HG02840 (cell line): ENCODE measurements around the gene ZNF613.
"Not testable (repeated sequence)": the region's sequence is repeated elsewhere in the genome, so short reads cannot be mapped to it uniquely, and the experiment has no call there.

ENCODE experiments used
- ATAC-seq: cut with Tn5 transposase; IDR thresholded peaks from one replicate; pipeline ENCODE4 v1.9.1; 2021; ENCODE audit warnings: mild to moderate bottlenecking, moderate library complexity, moderate number of reproducible peaks; ENCODE audit not compliant: unreplicated experiment, low FRiP score

ZNF613 gene

DNA sequence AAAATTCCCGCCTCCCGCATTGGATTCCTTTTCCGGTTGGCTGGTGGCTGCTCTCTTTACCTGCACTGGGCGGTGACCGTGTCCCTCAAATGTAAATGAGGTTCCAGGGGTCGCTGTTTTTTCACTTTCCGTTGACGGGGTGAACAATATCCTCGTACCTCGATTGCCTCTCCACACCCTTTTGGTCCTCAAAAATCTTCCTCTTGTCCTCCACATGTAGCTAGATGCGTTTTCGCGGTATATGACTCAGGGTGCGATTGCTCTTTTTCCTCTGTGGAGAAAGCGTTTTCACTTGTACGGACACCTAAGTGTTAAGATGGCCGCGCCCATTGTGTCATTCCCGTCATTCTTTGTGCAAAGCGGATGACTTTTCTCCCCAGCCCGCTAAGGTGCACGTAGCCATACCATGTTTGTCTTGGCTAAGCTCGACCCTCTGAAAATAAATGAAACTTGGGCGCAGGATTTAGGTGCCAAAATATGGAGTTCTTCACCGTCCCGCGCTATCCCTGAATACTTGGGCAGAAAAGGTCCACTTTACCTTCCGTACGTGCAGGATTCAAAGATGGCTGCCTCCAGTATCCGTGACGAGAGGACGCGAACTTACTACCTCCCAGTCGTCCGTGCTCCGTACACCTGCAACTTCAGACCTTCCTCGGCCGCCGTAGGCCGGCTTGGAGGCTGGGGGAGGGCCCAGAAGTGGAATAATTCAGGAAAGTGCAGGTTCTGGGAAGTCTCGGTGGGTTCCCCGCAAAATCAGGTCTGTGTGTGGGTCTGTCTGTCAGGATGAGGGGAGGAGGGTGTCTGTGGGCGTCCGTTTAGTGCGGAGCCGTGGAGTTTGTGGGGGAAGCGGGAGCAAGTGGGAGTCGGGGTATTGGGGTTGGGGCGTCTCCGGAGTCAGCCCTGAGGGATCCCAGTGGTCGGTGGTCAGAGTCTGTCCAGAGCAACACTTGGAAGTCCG lies at the start of gene ZNF613:
Gene ZNF613, plus strand, starts transcription at position 689 of the 958 bp plus-strand sequence. CDS start 8,749 bp downstream, outside the sequence.
- ATAC-seq, result peak; percentile 86

DNA sequence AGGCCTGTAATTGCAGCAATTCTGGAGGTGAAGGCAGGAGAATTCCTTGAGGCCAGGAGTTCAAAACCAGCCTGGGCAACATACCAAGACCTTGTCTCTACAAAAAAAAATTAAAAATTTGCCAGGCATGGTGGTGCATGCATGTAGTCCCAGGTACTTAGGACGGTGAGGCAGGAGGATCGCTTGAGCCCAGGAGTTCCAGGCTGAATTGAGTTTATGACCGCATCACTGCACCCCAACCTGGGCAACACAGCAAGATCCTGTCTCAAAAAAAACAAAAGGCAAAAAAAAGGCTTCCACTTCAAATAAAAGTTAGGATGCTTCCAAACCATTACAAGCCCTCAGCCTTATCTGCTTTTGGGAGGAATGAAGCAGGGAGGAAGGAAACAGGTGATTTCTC lies 44.8 kb upstream of the ZNF613 start:
- ATAC-seq, result no peak

DNA sequence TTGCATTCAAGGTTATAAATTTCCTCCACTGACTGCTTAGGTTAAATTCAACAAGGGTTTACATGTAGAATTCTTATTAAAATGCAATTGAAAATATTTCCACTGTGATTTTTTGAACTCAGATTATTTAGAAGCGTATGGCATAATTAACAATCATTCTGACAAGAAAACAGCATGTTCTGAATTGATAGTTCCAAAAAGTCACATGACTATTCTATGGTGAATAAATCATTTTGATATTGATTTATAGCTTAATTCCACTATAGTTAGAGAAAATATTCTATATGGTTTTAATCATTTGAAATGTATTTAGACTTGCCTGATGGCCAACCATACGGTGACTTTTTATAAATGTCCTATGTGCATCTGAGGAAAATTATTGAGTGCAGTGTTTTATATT lies 42.6 kb upstream of the ZNF613 start:
- no peak for ATAC-seq

DNA sequence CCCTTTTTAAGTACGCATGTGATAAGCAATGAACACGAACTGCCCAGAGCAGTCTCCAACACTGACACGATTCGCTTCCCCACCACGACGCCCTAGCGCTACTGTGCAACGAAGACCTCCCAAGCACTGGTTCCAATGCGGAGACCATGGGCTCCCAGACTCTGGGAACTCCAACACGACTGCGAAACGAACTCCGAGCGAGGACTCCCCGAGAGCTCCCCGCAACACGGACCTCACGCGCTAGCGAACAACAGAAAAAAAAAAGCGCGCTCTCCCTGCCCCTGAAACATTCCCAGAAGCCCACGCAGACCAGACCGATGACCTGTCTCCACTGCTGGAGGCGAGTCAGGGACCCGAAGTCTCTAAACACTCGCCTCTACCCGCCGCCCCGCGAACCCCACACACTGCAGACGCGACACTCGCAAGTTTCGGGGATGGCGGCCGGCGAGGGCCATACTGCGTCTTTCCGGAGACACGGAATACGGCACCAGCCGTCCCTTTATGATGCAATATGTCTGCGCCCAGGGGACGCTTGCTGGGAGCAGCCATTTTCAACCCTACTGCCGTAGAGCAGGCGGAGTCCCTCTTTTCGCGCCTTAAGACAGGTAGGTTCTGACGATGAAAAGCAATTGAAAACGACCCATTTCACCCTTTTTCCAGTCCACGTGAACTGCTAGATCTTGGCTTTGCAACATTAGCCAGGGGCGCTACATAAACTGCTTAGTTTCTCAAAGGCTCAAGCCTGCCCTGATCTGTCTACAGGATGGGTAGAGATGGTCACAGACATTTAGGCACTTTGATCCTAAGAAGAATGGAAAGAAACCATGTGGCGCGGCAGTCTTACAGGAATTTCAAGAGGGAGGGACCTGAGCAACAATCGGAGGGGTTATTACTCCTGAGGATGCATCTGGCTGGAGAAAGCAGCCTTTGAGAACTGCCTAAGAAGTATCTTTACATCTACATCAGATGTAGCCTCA lies 39.5 kb upstream of the ZNF613 start, which contains the start of gene ZNF577:
Gene ZNF577, minus strand, starts transcription at position 430 of the 977 bp plus-strand sequence. CDS start 7,569 bp downstream, outside the sequence.
- no peak for ATAC-seq

DNA sequence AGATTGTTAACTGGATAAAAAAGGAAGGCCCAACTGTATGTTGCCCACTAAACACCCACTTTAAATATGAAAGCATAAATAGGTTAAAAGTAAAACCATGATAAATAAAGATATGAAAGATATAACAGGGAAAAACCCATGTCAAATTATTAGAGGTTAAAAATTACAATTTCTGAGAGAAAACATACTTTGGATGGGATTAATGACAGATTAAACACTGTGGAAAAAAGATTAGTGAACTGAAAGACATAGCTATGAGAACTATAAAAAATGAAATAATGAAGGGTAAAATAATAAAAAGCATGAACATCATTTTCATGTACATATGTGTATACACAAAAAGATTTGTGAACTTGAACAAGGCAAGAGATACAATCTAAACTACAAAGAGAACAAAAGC lies 37.3 kb upstream of the ZNF613 start:
- no peak for ATAC-seq

DNA sequence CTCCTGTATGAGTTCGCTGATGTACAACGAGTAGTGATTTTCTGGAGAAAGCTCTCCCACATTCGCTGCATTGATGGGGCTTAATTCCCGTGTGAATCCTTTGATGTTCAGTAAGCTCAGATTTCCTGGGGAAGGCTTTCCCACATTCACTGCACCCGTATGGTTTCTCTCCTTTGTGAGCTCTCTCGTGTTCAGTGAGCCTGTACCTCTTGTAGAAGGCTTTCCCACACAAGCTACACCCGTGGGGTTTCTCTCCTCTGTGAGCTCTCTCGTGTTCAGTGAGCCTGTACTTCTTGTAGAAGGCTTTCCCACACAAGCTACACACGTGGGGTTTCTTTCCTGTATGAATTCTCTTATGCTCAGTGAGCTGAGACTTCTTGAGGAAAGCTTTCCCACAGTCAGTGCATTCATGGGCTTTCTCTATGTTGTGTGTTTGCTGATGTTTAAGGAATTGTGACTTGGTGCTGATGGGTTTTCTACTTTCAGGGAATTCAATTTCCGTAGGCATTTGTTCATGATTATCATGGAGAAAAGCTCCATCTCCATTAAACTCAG lies 36.0 kb upstream of the ZNF613 start:
- ATAC-seq, result no peak

DNA sequence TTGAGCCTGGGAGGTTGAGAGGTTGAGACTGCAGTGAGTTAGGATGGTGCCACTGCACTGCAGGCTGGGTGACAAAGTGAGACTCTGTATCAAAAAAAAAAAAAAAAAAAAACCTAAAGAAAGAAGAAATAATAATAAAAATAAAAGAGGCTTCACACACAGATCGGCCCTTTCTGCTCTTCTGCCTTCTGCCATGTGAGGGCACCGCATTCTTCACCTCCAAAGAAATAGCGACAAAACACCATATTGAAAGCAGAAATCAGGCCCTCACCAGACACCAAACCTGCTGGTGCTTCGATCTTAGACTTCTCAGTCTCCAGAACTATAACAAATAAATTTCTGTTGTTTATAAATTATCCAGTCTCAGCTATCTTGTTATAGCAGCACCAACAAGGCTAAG lies 25.4 kb upstream of the ZNF613 start:
- ATAC-seq, result no peak

DNA sequence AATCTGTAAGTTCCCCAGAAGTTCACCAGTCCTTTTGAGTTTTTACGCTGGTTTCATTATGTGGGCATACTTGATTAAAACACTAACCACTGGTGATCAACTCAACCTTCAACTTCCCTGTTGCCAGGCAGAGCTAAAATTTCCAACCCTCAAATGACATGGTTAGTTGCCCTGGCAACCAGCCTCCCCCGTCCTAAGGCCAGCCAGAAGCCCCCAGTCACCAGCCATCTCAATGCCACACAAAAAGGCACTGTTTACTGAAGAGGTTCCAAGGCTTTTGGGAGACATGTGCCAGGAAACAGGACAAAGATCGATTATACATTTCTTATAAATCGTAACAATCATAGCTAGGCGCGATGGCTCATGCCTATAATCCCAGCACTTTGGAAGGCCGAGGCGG lies 24.1 kb upstream of the ZNF613 start:
- no peak for ATAC-seq

DNA sequence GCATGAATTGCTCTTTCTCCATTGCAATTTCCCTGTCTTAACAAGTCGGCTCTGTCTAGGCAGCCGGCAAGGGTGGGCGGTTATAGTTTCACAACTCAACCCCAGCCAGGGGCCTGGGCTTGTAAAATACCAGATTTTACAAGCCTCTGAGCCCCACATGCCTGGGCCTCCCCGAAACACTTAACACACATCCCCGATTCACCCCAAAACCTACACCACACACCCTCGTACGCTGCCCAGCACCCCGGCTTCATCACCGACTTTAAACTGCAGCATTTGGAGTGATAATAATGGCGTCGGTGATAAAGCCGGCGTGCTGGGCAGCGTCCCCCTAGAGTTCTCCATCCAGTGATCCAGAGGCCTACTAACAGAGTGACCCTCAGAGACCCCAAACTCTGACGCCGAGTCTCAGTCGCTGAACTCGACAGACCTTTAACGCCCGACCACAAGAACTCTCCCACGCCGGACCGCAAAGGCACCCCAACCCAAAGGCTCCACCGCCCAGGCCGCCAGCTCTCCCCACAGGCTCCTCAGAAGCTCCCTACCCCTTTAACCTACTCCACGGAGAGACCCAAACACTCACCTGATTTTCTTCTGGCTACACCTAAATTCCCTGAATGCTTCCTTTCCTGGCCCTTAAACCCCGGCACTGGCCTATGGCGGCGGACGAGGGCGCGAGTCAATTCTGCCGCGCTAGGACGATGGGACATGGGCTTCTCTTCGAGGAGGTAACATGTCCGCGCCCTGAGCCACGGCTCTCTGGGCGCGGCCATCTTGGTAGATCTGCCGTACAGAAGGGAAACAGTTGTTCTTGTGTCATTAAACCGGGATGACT lies 22.7 kb upstream of the ZNF613 start, which contains the start of gene ZNF649:
Gene ZNF649, minus strand, starts transcription at position 687 of the 835 bp plus-strand sequence. CDS start 4,910 bp downstream, outside the sequence.
- peak; percentile 73 for ATAC-seq

DNA sequence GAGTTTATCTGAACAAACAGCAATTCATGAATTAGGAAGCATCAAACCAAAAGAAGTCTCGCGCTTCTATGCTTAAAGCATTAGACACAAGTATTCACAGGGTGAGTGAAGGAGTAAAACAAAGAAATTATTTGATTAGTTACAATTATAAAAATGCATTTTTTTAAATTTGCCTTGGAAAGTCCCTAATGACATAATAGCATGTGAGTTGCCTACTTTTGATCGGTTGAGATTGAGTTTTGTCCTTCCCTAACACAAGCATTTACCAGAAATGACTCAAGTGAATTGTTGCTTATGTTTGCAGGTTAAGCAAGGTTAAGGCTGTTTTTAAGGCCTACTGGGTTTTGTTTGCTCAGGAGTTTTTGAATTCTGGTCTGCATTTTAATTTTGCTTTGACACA lies 22.1 kb upstream of the ZNF613 start:
- ATAC-seq, result no peak

DNA sequence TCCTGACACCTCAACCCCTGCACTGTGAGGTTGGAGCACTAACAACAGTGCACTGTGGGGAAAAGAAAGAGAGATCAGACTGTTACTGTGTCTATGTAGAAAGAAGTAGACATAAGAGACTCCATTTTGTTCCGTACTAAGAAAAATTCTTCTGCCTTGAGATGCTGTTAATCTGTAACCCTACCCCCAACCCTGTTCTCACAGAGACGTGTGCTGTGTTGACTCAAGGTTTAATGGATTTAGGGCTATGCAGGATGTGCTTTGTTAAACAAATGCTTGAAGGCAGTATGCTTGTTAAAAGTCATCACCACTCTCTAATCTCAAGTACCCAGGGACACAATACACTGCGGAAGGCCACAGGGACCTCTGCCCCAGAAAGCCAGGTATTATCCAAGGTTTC lies 21.6 kb upstream of the ZNF613 start:
- ATAC-seq, result not testable (repeated sequence)

DNA sequence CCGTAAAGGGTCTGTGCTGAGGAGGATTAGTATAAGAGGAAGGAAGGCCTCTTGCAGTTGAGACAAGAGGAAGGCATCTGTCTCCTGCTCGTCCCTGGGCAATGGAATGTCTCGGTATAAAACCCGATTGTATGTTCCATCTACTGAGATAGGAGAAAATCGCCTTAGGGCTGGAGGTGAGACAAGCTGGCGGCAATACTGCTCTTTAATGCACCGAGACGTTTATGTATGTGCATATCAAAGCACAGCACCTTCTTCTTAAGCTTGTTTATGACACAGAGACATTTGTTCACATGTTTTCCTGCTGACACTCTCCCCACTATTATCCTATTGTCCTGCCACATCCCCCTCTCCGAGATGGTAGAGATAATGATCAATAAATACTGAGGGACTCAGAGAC lies 21.2 kb upstream of the ZNF613 start:
- ATAC-seq, result not testable (repeated sequence)

DNA sequence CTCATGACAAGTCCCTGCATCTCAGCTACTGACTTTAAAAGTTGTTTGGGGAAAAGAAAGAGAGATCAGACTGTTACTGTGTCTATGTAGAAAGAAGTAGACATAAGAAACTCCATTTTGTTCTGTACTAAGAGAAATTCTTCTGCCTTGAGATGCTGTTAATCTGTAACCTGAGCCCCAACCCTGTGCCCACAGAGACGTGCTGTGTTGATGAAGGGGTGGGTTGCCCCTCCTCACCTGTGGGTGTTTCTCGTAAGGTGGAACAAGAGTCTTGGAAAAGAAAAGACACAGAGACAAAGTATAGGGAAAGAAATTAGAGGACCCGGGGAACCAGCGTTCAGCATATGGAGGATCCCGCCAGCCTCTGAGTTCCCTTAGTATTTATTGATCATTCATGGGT lies 19.3 kb upstream of the ZNF613 start:
- not testable (repeated sequence) for ATAC-seq

DNA sequence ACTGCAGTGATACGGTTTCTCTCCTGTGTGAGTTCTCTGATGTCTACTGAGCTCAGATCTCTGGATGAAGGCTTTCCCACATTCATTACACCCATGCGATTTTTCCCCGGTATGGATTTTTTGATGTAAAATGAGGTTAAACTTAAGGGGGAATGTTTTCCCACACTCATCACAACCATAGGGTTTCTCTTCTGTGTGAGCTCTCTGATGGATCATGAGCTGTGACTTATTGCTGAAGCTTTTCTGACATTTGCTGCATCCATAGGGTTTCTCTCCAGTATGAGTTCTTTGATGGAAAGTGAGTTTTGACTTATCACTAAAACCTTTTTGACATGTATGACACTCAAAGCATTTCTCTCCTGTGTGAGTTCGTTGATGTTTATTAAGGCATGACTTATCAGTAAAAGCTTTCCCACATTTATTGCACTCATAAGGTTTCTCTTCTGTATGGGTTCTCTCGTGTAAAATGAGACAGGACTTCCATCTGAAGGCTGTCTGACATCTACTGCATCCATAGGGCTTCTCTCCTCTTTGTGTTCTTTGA lies 11.9 kb upstream of the ZNF613 start:
- no peak for ATAC-seq

DNA sequence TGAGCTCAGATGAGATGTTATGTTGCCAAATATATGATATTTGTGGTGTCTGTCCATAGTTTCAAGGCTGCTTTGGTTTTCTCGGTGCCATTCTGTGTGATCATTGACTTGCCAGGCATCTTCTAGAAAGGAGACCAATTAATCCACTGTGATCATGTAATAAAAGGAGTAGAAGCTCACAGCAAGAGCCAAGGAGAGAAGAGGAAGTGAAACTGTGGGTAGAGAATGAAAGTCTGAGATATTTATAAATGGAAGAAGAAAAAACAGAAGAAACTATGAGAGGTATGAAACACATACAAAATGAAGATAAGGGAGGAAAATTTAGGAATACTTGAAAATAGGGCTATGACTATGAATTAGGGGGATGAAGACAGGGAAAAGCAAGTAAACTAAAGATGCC lies 11.1 kb upstream of the ZNF613 start:
- ATAC-seq, result no peak

DNA sequence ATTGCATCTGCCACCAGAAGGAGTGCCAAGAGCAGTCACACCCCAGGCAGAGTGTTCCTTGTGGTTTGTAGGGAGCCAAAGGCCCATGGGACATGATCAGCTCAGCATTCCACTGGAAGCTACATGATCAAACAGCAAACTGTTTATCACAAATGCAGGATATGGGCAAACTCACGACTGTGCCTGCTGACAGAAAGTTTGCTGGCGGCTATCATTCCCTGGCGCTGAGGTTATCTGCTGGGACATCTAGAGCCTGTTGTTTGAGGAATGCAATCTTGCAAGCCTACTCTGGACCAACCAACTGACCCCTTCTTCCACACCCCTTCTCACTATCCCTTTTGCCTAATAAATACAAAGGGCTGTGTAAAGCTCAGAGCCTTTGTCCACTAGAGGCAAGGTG lies 7.7 kb upstream of the ZNF613 start:
- ATAC-seq, result no peak

DNA sequence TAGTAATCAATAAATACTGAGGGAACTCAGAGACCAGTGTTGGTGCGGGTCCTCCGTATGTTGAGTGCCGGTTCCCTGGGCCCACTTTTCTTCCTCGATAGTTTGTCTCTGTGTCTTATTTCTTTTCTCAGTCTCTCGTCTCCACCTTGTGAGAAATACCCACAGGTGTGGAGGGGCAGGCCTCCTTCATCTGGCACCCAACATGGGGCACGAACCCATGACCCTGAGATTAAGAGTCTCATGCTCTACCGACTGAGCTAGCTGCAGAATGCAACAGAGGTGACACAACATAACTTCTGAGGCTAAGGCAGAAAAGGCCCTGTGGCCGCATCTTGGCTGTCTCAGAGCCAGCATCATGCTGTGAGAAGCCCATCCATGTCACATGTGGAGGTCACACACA lies 5.3 kb upstream of the ZNF613 start:
- ATAC-seq, result no peak

DNA sequence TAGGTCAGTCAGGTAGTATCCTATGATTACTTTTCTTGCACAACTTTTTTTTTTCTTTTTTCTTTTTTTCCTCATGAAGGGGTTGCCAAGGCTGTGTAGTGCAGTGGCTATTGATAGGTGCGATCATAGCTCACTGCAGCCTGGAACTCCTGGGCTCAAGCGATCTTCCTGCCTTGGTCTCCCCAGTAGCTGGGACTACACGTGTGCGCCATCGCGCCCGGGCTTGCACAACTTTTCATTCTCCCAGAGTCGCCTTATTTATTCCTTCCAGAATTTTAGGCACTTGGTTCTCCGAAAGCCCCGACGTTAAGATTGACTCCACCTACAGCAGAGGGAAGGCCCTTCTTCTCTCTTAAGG lies 867 bp upstream of the ZNF613 start:
- ATAC-seq, result no peak

DNA sequence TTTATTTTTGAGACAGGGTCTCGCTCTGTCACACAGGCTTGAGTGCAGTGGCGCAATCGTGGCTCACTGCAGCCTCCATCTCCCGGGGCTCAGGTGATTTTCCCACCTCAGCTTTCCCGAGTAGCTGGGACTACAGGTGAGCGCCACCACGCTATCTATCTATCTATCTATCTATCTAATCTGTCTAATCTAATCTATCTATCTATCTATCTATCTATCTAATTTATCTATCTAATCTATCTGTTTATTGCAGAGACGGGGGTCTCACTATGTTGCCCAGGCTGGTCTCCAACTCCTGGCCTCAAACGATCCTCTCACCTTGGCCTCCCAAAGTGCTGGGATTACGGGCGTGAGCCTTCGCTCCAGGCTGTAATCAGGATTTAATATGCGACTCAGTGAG lies 587 bp downstream of the ZNF613 start:
- ATAC-seq, result no peak
